ENCODE results near the gene COPE. TPM values are rescaled to one million over a fixed set of nuclear protein-coding genes. Genes with fewer than 3 reads are reported as not detected.

Gene COPE
- total and polyA plus RNA-seq, 2 of the 8 experiments (the other 6 are each of a cell fraction or from before 2014, with no cell fraction given): 178 to 356 TPM

- TF ChIP-seq RAD21 (IDR thresholded peaks at IDR 0.05 in 1 of 2, conservative IDR thresholded peaks at IDR 0.05 in 1 of 2; ENCODE audit: low read depth in 2 of 2, low read length in 2 of 2): no peak
- no peak for TF ChIP-seq TAF1 (IDR thresholded peaks at IDR 0.05; ENCODE audit: low read depth, low read length)
These were observed 39.4 kb downstream of the COPE start (continued) for GRCh38 chr19:18879579-18880373.
